Esophagus muscularis mucosa (tissue), 4 donors: ENCODE results near the gene PAF1.

Source experiments
- EP300 ChIP-seq: sonication (generic); formaldehyde crosslinking; IDR thresholded peaks from one replicate; pipeline ENCODE4 v1.6.1; 2017; ENCODE audit warnings: antibody characterized with exemption
- POLR2A ChIP-seq: fragments of 450-650 bp; IDR thresholded peaks from one replicate; pipeline ENCODE4 v1.6.1; 2017; ENCODE audit warnings: antibody characterized with exemption, moderate library complexity, mild to moderate bottlenecking, low read depth
- POLR2AphosphoS5 ChIP-seq, 2 donors: sonication (generic); formaldehyde crosslinking; IDR thresholded peaks; one replicate each; pipeline ENCODE4 v1.6.1; 2017; ENCODE audit warnings: antibody characterized with exemption in 2 of 2
- TF ChIP-seq, protein P1 (sequence below), 3 experiments: fragments of 200-600 bp in 2 of 3; fragments of 450-650 bp in 1 of 3; sonication (generic) in 2 of 3; IDR thresholded peaks; one replicate each; pipeline ENCODE4 v1.5.1; 2017 to 2019; ENCODE audit warnings: antibody characterized with exemption in 3 of 3, mild to moderate bottlenecking in 2 of 3, moderate library complexity in 1 of 3

DNA sequence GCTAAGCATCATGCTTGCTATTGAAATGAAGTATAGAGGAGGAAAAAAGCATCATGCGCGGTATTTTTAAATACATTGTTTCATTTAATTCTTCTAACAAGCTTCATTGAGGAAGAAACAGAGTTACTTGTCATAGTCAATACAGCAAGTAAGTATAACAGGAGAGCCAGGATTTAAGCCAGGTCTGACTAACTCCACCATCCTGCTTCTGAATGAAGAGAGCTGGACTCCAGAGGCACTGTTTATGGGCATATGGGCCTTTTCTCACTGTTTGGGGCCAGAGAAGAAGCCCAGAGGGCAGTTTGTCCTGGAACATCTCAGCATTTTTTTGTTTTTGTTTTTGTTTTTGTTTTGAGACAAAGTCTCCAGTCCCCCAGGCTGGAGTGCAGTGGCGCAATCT is 40.8 kb downstream of the PAF1 start:
- TF ChIP-seq, protein P1, sequence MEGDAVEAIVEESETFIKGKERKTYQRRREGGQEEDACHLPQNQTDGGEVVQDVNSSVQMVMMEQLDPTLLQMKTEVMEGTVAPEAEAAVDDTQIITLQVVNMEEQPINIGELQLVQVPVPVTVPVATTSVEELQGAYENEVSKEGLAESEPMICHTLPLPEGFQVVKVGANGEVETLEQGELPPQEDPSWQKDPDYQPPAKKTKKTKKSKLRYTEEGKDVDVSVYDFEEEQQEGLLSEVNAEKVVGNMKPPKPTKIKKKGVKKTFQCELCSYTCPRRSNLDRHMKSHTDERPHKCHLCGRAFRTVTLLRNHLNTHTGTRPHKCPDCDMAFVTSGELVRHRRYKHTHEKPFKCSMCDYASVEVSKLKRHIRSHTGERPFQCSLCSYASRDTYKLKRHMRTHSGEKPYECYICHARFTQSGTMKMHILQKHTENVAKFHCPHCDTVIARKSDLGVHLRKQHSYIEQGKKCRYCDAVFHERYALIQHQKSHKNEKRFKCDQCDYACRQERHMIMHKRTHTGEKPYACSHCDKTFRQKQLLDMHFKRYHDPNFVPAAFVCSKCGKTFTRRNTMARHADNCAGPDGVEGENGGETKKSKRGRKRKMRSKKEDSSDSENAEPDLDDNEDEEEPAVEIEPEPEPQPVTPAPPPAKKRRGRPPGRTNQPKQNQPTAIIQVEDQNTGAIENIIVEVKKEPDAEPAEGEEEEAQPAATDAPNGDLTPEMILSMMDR (IDR thresholded peaks at IDR 0.05), result no peak
- no peak for TF ChIP-seq POLR2A
- TF ChIP-seq EP300, result no peak
- TF ChIP-seq POLR2AphosphoS5 (IDR thresholded peaks at IDR 0.05), result no peak
